ENCODE results near the gene SLC8B1.

The SLC8B1 gene

DNA sequence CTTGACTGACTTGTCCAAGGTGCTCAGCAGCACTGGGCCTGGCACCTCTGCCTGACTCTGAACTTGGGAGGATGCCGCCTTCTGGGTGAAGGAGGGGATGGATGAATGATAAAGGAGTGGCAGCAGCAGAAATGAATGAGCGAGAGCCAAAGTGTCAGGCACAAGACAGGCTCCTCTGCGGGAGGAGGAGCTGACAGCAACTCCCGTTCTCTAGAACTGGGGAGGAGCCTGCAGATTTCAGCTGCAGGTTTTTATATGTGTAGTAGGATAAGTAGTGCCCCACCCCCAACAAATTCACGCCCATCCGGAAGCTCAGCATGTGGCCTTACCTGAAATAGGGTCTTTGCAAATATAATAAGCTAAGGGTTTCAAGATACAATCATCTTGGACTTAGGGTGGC is 33.1 kb downstream of the SLC8B1 start:
- POLR2A ChIA-PET = interaction anchor here (0.7 kb wide), 1 partner anchor 63 kb away, joined by 4 read pairs; no protein-coding TSS in a partner anchor
- peaks cover 5% of the 10 kb centered on the region; the same call in 1 of the 2 replicates for H3K4me1 ChIP-seq (ENCODE audit: control insufficient read depth, insufficient read depth, low read length)
- CTCF ChIA-PET = interaction anchor here (0.6 to 1.5 kb wide), 2 partner anchors 10 to 13 kb away, joined by 3 to 8 read pairs; no protein-coding TSS in a partner anchor
- H3K4me3 ChIP-seq (ENCODE audit: low read depth, low read length) = no peak overlapping the region
- no peak overlapping the region for H3K27ac ChIP-seq (ENCODE audit: extremely low read depth, low read depth, low read length)
- no peaks in the 10 kb centered on the region for H3K9me3 ChIP-seq (ENCODE audit: control insufficient read depth, insufficient read depth, low read depth, low read length)
- TF ChIP-seq, protein P1, sequence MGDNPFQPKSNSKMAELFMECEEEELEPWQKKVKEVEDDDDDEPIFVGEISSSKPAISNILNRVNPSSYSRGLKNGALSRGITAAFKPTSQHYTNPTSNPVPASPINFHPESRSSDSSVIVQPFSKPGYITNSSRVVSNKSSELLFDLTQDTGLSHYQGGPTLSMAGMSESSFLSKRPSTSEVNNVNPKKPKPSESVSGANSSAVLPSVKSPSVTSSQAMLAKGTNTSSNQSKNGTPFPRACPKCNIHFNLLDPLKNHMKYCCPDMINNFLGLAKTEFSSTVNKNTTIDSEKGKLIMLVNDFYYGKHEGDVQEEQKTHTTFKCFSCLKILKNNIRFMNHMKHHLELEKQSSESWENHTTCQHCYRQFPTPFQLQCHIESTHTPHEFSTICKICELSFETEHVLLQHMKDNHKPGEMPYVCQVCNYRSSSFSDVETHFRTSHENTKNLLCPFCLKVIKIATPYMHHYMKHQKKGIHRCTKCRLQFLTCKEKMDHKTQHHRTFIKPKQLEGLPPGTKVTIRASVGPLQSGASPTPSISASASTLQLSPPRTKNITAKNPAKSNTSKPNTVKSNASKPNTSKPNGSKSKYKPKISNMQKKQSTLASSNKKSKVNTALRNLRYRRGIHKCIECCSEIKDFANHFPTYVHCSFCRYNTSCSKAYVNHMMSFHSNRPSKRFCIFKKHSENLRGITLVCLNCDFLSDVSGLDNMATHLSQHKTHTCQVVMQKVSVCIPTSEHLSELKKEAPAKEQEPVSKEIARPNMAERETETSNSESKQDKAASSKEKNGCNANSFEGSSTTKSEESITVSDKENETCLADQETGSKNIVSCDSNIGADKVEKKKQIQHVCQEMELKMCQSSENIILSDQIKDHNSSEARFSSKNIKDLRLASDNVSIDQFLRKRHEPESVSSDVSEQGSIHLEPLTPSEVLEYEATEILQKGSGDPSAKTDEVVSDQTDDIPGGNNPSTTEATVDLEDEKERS (tag by site-specific recombination; IDR thresholded peaks at IDR 0.05) = no peak
- TF ChIP-seq MYNN (tag by site-specific recombination; IDR thresholded peaks at IDR 0.05; ENCODE audit: borderline replicate concordance) = no peak
- TF ChIP-seq ZBTB8A (tag by site-specific recombination; IDR thresholded peaks at IDR 0.05) = no peak
- TF ChIP-seq, protein P2, sequence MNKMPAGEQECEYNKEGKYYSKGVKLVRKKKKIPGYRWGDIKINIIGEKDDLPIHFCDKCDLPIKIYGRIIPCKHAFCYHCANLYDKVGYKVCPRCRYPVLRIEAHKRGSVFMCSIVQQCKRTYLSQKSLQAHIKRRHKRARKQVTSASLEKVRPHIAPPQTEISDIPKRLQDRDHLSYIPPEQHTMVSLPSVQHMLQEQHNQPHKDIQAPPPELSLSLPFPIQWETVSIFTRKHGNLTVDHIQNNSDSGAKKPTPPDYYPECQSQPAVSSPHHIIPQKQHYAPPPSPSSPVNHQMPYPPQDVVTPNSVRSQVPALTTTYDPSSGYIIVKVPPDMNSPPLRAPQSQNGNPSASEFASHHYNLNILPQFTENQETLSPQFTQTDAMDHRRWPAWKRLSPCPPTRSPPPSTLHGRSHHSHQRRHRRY (tag by site-specific recombination; IDR thresholded peaks at IDR 0.05) = no peak
- peaks cover 0 to 9% of the 10 kb centered on the region in 2 experiments; a peak in 1 of 3 replicates for H3K36me3 ChIP-seq (ENCODE audit: control insufficient read depth in 2 of 2, insufficient read depth in 1 of 2, low read length in 2 of 2)

DNA sequence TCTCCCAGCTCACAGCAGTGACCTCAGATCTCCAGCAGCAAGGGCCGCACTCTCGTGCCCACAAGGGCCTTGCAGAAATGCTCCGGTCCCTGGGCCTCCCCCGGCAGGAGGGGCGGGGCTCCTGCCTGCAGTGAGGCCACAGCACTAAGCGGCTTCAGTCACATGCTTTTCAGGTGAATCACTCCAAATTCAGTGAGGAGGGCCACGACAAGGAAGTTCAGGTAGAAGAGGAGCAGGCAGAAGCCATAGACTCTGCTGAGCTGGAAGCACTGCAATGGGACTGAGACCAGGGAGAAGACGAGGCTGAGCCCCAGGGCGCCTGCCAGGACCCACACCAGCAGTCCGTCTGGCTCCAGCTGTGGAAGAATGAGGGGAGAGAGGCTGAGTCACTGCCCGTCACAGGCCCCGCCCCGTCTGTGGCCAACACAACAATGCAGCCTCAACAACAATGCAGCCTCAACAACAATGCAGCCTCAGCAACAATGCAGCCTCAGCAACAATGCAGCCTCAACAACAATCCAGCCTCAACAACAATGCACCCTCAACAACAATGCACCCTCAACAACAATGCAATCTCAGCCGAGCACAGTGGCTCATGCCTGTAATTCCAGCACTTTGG is 35.2 kb downstream of the SLC8B1 start:
- Histone ChIP-seq H3K4me1 (ENCODE audit: control insufficient read depth, insufficient read depth, low read length) (peaks cover 5% of the 10 kb centered on the region; the same call in 1 of the 2 replicates), H3K9me3 (ENCODE audit: control insufficient read depth, insufficient read depth, low read depth, low read length) (no peaks in the 10 kb centered on the region), H3K27ac (ENCODE audit: extremely low read depth, low read depth, low read length) (no peak overlapping the region), H3K36me3 (ENCODE audit: control insufficient read depth in 2 of 2, insufficient read depth in 1 of 2, low read length in 2 of 2) (peaks cover 0 to 13% of the 10 kb centered on the region in 2 experiments; a peak in 1 of 3 replicates), H3K4me3 (ENCODE audit: low read depth, low read length) (no peak overlapping the region)
- POLR2A ChIA-PET = no interaction called here
- TF ChIP-seq GLIS2 (tag by site-specific recombination; IDR thresholded peaks at IDR 0.05) (peak; percentile 58), ZNF701 (tag by site-specific recombination; IDR thresholded peaks at IDR 0.05) (no peak), ZNF600 (tag by site-specific recombination; IDR thresholded peaks at IDR 0.05) (peak; percentile 35; the same call in 1 of the 2 replicates), ZNF571 (tag by site-specific recombination; IDR thresholded peaks at IDR 0.05) (no peak), ZNF214 (tag by site-specific recombination; IDR thresholded peaks at IDR 0.05; ENCODE audit: borderline replicate concordance) (no peak), ZNF626 (tag by site-specific recombination; IDR thresholded peaks at IDR 0.05) (no peak), PRDM1 (tag by site-specific recombination; IDR thresholded peaks at IDR 0.05) (no peak), ZNF335 (tag by site-specific recombination; conservative IDR thresholded peaks at IDR 0.05) (peak; percentile 40; the same call in 1 of the 2 replicates), GLIS1 (tag by site-specific recombination; IDR thresholded peaks at IDR 0.05) (peak; percentile 43; the same call in 1 of the 2 replicates), KLF9 (tag by site-specific recombination; IDR thresholded peaks at IDR 0.05; ENCODE audit: low read depth) (0 out of 2 replicates have a peak, but pooled peaks have one; percentile 29), ZNF23 (tag by site-specific recombination; IDR thresholded peaks at IDR 0.05; ENCODE audit: borderline replicate concordance) (no peak), ZFP37 (tag by site-specific recombination; IDR thresholded peaks at IDR 0.05) (peak; percentile 58; the same call in 1 of the 2 replicates), ZNF174 (tag by site-specific recombination; IDR thresholded peaks at IDR 0.05) (no peak), ZIC2 (tag by site-specific recombination; IDR thresholded peaks at IDR 0.05) (peak; percentile 69), ZBTB48 (tag by site-specific recombination; IDR thresholded peaks at IDR 0.05) (peak; percentile 95), SP3 (tag by site-specific recombination; IDR thresholded peaks at IDR 0.05) (peak; percentile 47)
- TF ChIP-seq, protein P3, sequence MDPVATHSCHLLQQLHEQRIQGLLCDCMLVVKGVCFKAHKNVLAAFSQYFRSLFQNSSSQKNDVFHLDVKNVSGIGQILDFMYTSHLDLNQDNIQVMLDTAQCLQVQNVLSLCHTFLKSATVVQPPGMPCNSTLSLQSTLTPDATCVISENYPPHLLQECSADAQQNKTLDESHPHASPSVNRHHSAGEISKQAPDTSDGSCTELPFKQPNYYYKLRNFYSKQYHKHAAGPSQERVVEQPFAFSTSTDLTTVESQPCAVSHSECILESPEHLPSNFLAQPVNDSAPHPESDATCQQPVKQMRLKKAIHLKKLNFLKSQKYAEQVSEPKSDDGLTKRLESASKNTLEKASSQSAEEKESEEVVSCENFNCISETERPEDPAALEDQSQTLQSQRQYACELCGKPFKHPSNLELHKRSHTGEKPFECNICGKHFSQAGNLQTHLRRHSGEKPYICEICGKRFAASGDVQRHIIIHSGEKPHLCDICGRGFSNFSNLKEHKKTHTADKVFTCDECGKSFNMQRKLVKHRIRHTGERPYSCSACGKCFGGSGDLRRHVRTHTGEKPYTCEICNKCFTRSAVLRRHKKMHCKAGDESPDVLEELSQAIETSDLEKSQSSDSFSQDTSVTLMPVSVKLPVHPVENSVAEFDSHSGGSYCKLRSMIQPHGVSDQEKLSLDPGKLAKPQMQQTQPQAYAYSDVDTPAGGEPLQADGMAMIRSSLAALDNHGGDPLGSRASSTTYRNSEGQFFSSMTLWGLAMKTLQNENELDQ (tag by site-specific recombination; IDR thresholded peaks at IDR 0.05; ENCODE audit: low read depth) = no peak
- TF ChIP-seq, protein P4, sequence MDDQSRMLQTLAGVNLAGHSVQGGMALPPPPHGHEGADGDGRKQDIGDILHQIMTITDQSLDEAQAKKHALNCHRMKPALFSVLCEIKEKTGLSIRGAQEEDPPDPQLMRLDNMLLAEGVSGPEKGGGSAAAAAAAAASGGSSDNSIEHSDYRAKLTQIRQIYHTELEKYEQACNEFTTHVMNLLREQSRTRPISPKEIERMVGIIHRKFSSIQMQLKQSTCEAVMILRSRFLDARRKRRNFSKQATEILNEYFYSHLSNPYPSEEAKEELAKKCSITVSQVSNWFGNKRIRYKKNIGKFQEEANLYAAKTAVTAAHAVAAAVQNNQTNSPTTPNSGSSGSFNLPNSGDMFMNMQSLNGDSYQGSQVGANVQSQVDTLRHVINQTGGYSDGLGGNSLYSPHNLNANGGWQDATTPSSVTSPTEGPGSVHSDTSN (CRISPR knock-in tag; IDR thresholded peaks at IDR 0.05) = no peak
- CTCF ChIA-PET = interaction anchor here (0.7 kb wide), 1 partner anchor 10 kb away, joined by 4 read pairs; no protein-coding TSS in a partner anchor

Measured in HEK293 (cell line).